Activated naive CD8-positive, alpha-beta T cell (primary cell): Measurements from ENCODE around the gene PLK2.

Source experiments
- H3K27ac Mint-ChIP-seq: one replicate; pipeline ENCODE4 v1.8.0; 2021; ENCODE audit warnings: mixed read lengths
- H3K27me3 Mint-ChIP-seq: one replicate; pipeline ENCODE4 v1.8.0; 2021; ENCODE audit warnings: mixed read lengths
- H3K36me3 Mint-ChIP-seq: one replicate; pipeline ENCODE4 v1.8.0; 2021; ENCODE audit warnings: mixed read lengths
- H3K4me1 Mint-ChIP-seq: one replicate; pipeline ENCODE4 v1.8.0; 2021; ENCODE audit warnings: low read depth, mixed read lengths
- H3K4me3 Mint-ChIP-seq: one replicate; pipeline ENCODE4 v1.8.0; 2021; ENCODE audit warnings: mild to moderate bottlenecking, mixed read lengths
- H3K9me3 Mint-ChIP-seq: one replicate; pipeline ENCODE4 v1.8.0; 2021; ENCODE audit warnings: low read depth, mixed read lengths

The PLK2 gene

DNA sequence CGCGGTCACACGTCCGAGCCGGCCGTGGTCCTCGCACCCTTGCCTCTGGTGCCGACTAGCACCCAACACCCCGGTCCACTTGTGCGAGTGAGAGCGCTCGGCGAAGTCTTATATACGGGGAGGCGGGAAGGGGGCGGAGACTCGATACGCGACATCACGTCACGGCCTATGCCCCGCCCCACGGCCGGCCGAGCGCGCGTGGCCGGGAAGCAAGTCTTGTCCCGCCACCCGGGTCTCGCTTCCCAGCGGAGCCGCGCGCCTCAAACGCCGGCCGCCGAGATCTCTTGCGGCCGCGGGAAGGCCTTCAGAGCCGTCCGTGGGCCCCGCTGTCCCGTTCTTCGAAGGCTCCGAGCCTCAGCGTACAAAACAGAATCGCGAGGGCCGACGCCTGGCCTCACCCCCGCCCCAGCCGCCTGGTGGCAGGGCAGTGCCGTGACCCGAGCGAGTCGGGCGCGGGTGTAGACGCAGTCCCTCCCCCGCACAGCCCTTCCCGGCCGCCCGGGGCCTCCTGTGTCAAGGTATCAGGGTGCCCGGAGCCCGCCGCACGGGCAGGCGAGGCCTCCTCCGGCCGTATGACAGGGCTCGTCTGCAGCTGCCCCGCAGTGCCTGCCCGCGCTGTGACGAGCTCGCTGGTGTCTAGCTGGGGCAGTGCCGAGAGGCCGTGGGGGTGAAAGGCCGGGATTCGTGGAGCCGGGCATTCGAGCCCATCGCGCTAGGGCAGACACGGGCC, at the start of gene PLK2:
Gene PLK2 (minus strand): TSS at position 85 of the 730 bp plus-strand sequence. CDS start 127 bp downstream, outside the sequence.
- peak within 1 kb of the TSS; percentile 85 for H3K4me3 Mint-ChIP-seq
- no peak within 1 kb of the TSS for H3K27ac Mint-ChIP-seq
- peaks cover 6% of the 10 kb centered on the region for H3K27me3 Mint-ChIP-seq
- H3K36me3 Mint-ChIP-seq, result peaks cover 5% of the 10 kb centered on the region
- no peaks in the 10 kb centered on the region for H3K9me3 Mint-ChIP-seq
- peaks cover 13% of the 10 kb centered on the region for H3K4me1 Mint-ChIP-seq

DNA sequence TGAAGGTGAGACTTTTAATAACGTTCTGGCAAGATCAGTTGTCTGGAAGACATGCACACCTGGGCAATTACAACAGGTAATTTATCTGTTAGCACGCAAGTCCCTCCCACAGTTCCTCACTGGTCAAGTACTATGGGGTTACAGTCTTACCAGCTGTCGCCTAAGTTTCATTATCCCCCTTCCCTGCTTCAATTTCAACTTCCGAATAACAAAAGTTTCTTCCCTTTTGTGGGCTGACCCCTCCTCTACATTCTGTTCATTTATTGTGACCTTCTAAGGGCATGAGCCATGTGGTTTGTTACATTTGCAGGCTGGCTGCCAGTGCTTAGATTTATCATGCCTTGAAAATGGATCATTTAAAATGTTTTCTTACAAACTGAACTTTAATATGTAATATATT, 47.8 kb upstream of the PLK2 start:
- Mint-ChIP-seq H3K36me3 (no peaks in the 10 kb centered on the region), H3K27me3 (peaks cover 2% of the 10 kb centered on the region), H3K9me3 (no peaks in the 10 kb centered on the region), H3K4me1 (no peaks in the 10 kb centered on the region), H3K27ac (no peak overlapping the region), H3K4me3 (no peak overlapping the region)

DNA sequence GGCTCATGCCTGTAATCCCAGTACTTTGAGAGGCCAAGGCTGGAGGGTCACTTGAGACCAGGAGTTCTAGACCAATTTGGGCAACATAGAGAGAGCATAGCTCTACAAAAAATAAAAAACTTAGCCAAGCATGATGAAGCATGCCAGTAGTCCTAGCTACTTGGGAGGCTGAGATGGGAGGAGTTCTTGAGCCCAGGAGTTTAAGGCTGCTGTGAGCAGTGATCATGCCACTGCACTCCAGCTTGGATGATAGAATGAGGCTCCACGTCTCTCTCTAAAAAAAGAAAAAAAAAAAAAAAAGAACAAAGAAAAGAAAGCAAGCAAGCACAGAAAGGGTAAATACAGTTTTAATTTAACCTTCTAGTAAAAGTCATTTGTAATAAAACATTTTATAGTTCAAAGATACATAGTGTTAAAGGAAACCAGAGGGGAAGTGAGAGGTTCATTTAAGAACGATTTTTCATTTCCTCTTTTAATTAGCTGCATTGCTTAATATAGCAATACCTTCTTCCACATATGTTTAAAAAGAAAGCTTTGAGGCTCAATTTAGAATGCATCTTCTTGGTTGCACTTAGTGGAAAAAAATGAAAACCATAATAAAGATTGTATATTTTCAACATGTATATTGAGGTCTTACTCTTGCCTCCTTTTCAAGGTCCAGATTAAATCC, 46.2 kb upstream of the PLK2 start:
- Mint-ChIP-seq H3K27ac (no peak overlapping the region), H3K27me3 (peaks cover 2% of the 10 kb centered on the region), H3K9me3 (no peaks in the 10 kb centered on the region), H3K4me3 (no peak overlapping the region), H3K36me3 (no peaks in the 10 kb centered on the region), H3K4me1 (no peaks in the 10 kb centered on the region)

DNA sequence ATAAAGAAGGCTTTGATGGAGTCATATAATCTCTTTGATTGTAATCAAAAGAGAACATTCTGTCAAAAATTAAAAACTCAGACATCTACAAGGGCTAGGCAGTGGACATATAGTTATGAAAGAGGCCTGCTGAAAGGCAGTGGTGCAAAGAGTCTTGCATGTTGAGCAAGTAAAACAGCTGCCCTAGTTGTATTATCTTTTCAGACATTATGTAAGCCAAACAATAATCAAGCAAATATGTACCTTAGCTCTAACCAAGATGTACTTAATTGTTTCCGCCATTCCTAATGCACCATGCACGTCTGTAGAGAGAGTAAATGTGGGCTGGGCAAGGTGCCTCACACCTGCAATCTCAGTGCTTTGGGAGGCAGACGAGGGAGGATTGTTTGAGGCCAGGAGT, 45.6 kb upstream of the PLK2 start:
- Mint-ChIP-seq H3K27ac (no peak overlapping the region), H3K9me3 (no peaks in the 10 kb centered on the region), H3K4me3 (no peak overlapping the region), H3K27me3 (peaks cover 1% of the 10 kb centered on the region), H3K36me3 (no peaks in the 10 kb centered on the region), H3K4me1 (peaks cover 4% of the 10 kb centered on the region)

DNA sequence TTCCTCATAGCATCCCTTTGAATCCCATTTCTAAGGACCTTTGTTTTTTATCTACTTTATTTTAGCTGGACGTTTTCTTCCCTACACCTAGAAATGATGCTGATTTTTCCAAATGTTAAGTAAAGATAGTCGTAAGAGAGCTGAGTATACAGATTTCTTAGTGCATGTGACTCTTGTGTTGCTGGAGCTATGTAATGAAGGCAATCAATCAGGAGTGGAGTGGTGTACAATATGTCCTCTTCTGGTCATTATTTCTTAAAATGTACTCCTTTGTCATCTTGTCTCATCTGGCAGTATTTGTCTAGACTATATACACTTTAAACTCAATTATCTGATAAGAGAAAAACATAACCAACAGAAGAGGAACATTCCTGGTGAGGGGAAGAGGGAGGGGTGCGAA, 44.9 kb upstream of the PLK2 start:
- H3K4me1 Mint-ChIP-seq, result peaks cover 9% of the 10 kb centered on the region
- no peaks in the 10 kb centered on the region for H3K9me3 Mint-ChIP-seq
- peaks cover 1% of the 10 kb centered on the region for H3K27me3 Mint-ChIP-seq
- no peak overlapping the region for H3K4me3 Mint-ChIP-seq
- no peak overlapping the region for H3K27ac Mint-ChIP-seq
- no peaks in the 10 kb centered on the region for H3K36me3 Mint-ChIP-seq

DNA sequence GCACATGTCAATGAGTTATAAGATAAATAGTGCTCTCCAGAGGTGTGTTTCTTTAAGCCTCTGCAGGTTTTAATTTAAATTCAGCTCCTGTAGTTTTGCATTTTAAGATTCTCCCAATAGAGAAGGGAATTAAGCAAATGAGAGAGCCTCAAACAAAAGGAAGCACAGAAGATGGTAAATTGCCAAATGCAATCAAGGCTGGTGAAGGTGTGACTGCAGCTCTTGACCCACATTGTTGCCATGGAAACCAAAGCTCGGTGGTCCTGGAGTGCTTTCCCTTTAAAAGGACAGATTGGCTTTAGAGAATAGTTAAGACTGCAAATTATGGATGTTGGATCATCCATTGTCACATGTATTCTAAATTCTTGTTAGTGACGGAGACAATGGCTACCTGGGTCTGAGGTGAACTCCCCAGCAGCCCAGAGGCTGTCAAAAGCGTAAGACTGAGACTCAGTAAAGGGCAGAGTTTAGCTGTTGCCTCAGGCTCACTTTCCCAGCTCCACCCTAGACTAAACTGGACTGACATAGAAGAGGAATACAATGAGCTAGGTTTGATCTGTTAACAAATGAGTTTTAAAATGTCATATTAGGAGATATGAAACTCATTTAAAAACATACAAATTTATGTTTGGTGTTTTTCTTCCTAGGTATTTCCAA, 43.6 kb upstream of the PLK2 start:
- no peak overlapping the region for H3K27ac Mint-ChIP-seq

DNA sequence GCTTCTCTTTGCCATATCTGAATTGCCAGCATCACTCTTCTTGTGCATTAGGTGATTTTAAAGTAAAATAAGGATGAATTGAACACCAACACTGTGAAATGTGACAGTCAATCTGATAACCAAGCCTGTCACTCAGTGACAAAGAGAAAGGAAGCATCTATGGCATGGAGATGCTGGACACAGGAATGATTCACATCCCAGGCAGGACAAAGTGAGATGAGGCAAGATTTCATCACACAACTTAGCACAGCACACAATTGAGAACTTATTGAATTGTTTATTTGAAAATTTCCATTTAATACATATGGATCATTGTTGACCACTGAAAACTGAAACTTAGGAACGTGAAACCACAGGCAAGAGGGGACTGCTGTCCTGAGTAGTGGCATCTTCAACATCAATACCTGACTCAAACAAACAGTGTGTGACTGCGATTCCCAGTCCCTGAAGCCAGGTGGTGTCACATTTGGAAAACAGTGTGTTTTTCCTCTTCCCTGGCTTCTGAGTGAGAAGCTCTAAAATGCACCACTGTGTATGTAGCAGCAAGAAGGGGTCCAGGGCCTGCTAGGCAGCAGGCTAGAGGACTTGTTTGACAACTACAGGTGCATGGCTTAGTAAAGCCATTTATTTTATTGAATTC, 42.0 kb upstream of the PLK2 start:
- no peak overlapping the region for H3K4me3 Mint-ChIP-seq
- no peaks in the 10 kb centered on the region for H3K36me3 Mint-ChIP-seq
- H3K4me1 Mint-ChIP-seq, result peaks cover 14% of the 10 kb centered on the region
- H3K27ac Mint-ChIP-seq, result no peak overlapping the region
- H3K27me3 Mint-ChIP-seq, result peaks cover 1% of the 10 kb centered on the region
- H3K9me3 Mint-ChIP-seq, result no peaks in the 10 kb centered on the region

More for the DNA sequence above, 43.6 kb upstream of the PLK2 start:
- Mint-ChIP-seq H3K27me3 (peaks cover 1% of the 10 kb centered on the region), H3K9me3 (no peaks in the 10 kb centered on the region), H3K4me3 (no peak overlapping the region), H3K4me1 (peaks cover 14% of the 10 kb centered on the region), H3K36me3 (no peaks in the 10 kb centered on the region)

DNA sequence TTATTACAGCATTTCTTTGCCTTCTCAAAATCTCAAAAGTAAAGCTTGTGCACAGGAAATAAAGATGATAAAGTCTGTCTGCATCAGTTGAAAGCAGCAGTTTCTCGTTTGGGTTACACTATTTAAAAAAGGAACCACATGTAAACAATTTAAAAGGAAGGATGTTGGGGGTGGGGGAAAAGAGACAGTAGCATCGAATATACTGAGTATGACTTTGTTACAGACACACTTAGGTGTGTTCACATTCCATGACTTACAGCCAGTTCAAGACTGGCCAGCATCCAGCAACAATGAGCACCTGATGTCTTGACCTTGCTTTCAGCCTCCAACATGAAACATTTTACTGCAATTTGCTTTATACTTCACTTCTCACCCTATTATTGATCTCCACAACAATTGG, 40.1 kb upstream of the PLK2 start:
- Mint-ChIP-seq H3K4me1 (peaks cover 14% of the 10 kb centered on the region), H3K36me3 (no peaks in the 10 kb centered on the region), H3K27me3 (peaks cover 1% of the 10 kb centered on the region), H3K9me3 (no peaks in the 10 kb centered on the region), H3K4me3 (no peak overlapping the region), H3K27ac (no peak overlapping the region)

DNA sequence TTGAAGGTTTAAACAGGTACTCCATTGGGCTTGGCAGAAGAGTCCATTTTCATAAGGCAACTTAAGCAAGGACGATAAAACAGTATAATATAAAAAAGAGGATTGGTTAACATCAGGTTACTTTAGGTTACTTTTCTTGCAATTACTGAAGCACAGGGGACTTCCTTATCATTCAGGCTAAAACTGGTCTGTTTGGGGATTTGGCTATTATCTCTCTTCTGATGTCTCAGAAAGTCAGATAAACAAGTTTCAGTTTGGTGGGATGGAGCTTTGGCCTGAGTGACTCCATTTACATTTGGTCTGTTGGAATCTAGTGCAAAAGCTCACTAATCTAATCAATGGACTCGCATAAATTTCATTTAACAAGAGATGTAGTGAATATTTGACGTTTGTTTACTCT, 39.3 kb upstream of the PLK2 start:
- Mint-ChIP-seq H3K4me3 (no peak overlapping the region), H3K4me1 (peaks cover 14% of the 10 kb centered on the region), H3K9me3 (no peaks in the 10 kb centered on the region), H3K27me3 (peaks cover 1% of the 10 kb centered on the region), H3K36me3 (no peaks in the 10 kb centered on the region), H3K27ac (no peak overlapping the region)

DNA sequence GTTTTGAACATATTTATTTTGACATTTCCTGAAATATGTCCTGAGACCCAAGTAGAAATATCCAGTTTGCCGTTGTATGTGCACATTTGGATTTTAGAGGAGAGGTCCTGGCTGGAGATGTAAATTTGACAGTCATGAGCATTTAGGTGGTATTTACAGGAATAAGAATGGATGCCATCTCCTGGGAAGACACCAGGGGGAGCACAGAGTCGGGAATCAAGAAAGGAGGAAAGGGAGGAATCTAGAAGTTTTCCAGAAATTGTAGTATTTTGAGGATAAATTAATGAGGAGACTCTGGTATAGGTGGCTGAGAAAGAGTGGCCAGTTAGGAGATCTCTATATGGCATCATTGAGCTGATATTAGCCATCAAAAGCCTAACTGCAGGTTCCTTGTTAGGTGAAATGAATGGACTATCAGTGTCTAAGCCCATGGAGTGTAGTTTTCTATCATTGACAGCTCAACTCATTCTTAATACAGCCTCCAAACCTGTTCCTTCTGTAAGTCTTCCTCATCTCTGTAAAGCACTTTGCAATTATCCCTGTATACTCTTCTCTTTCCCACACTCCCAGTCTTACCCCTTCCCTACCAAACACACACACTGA, 38.6 kb upstream of the PLK2 start:
- Mint-ChIP-seq H3K27me3 (peaks cover 1% of the 10 kb centered on the region), H3K9me3 (no peaks in the 10 kb centered on the region), H3K4me3 (no peak overlapping the region), H3K36me3 (no peaks in the 10 kb centered on the region), H3K27ac (no peak overlapping the region), H3K4me1 (peaks cover 14% of the 10 kb centered on the region)

DNA sequence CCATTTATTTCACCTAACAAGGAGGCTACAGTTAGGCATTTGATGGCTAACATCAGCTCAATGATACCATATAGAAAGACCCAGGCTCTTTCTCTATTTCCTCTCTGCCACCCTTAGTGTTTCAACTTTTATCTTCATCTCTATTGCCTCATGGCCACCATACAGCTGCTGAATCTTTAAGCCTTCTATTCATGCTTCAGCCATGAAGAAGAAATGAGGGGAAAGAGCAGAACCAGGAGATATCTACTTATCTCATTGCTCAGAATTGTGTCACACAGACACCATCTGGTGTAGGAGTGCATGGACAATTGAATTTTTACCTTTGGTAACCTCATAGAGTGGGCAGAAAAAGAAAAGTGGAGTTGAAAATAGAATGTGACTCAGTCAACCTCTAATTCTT, 38.0 kb upstream of the PLK2 start:
- no peaks in the 10 kb centered on the region for H3K36me3 Mint-ChIP-seq
- no peak overlapping the region for H3K4me3 Mint-ChIP-seq
- H3K4me1 Mint-ChIP-seq, result peaks cover 14% of the 10 kb centered on the region
- H3K27me3 Mint-ChIP-seq, result peaks cover 1% of the 10 kb centered on the region
- H3K9me3 Mint-ChIP-seq, result no peaks in the 10 kb centered on the region
- no peak overlapping the region for H3K27ac Mint-ChIP-seq

DNA sequence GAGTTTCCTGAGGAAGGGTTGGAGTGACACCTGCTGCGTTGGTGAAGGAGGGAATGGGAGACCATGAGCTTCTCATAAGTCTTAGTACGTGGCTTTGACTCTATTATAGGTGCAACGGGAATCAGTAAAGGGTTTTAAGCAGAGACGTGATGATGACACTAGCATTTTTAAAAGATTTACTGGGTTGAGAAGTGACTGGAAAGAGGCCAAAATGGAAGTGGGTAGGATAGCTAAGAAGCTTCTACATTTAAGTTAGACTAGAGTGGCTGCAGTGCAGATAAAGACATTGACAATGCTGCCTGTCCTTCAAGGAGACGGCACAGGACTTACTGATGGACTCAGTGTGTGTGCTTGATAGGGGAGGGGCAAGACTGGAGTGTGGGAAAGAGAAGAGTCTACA, 37.5 kb upstream of the PLK2 start:
- H3K27me3 Mint-ChIP-seq, result no peaks in the 10 kb centered on the region
- H3K9me3 Mint-ChIP-seq, result no peaks in the 10 kb centered on the region
- no peaks in the 10 kb centered on the region for H3K36me3 Mint-ChIP-seq
- no peak overlapping the region for H3K4me3 Mint-ChIP-seq
- H3K27ac Mint-ChIP-seq, result no peak overlapping the region
- H3K4me1 Mint-ChIP-seq, result peaks cover 14% of the 10 kb centered on the region

DNA sequence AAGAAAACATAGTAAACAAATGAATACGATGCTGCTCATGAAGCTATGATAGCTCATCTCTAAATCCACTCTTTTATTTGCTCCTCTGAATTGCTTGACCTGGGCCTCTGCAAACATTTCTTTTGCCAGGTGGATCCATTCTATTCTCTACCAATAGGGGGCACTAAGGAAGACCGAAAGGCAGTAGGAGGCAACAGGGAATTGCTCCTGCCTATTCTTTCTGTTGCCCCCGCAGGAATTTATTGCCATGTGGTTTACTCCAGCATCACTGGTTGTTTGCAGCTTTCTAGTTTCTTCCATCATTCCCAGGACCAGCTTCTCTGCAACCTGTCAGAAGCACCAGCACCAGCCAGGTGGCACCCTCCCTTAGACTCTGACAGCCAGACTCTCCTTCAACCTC, 36.6 kb upstream of the PLK2 start:
- no peaks in the 10 kb centered on the region for H3K36me3 Mint-ChIP-seq
- no peaks in the 10 kb centered on the region for H3K9me3 Mint-ChIP-seq
- H3K27me3 Mint-ChIP-seq, result no peaks in the 10 kb centered on the region
- H3K4me3 Mint-ChIP-seq, result no peak overlapping the region
- peaks cover 18% of the 10 kb centered on the region for H3K4me1 Mint-ChIP-seq
- H3K27ac Mint-ChIP-seq, result no peak overlapping the region

DNA sequence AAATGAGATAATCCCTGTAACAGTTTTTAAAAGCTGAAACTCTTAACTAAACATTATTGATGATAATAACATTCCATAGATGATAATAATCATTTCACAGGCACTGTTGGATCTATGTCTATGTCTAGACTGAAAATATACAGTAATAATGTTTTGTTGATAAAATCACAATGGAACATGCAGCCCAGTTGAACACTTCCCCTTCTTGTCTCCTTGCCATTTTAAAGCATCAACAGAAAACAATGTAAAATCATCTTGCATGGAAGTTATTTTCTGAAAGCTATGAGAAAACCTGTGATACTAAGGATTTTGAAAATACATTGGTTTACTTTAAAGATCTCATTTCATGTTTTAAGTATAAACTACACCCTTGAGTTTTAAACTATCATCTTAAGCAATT, 33.3 kb upstream of the PLK2 start:
- no peaks in the 10 kb centered on the region for H3K27me3 Mint-ChIP-seq
- no peak overlapping the region for H3K4me3 Mint-ChIP-seq
- H3K36me3 Mint-ChIP-seq, result no peaks in the 10 kb centered on the region
- no peak overlapping the region for H3K27ac Mint-ChIP-seq
- peaks cover 7% of the 10 kb centered on the region for H3K4me1 Mint-ChIP-seq
- H3K9me3 Mint-ChIP-seq, result no peaks in the 10 kb centered on the region
